Activated CD8-positive, alpha-beta memory T cell treated with anti-CD3 and anti-CD28 coated beads for 36 hours (primary cell): Measurements from ENCODE around the gene WDR77. TPM values are rescaled to one million over a fixed set of nuclear protein-coding genes. Genes with fewer than 3 reads are reported as not detected.

Experiments used
- CTCF ChIA-PET: fragments of 350-600 bp; sonication (Branson Sonifier 250); formaldehyde crosslinking; loops from one replicate; lab custom pipeline; 2021; ENCODE audit warnings: antibody characterized with exemption; lab: Charles Lee
- POLR2A ChIA-PET: fragments of 350-600 bp; sonication (Branson Sonifier 250); formaldehyde crosslinking; loops from one replicate; lab custom pipeline; 2021; ENCODE audit warnings: antibody characterized with exemption; lab: Charles Lee
- total RNA-seq, 2 experiments: library from RNA; stranded (reverse); gene quantifications; one replicate each; pipeline ENCODE4 v1.2.3, GENCODE V29; 2021

Gene WDR77
- total RNA-seq, 2 experiments from 2014 or later: 75.4 to 78.6 TPM

- CTCF ChIA-PET: no interaction called here
Observed at GRCh38 chr1:111449703-111450017, 604 bp upstream of the WDR77 start.

GRCh38 chr1:111448482-111448917 lies 556 bp downstream of the WDR77 start:
- CTCF ChIA-PET: interaction anchor here (1.0 kb wide), 1 partner anchor 15 kb away, joined by 3 read pairs; no protein-coding TSS in a partner anchor
- POLR2A ChIA-PET: interaction anchor here (0.9 to 1.5 kb wide), 3 partner anchors 15 to 306 kb away, joined by 3 to 4 read pairs (median 3); no protein-coding TSS in a partner anchor

More at GRCh38 chr1:111449703-111450017, 604 bp upstream of the WDR77 start:
- POLR2A ChIA-PET: interaction anchor here (1.2 kb wide), 1 partner anchor 58 kb away, joined by 3 read pairs; no protein-coding TSS in a partner anchor

- ChIA-PET POLR2A (interaction anchor here (0.7 to 1.5 kb wide), 2 partner anchors 16 to 301 kb away, joined by 3 to 4 read pairs; no protein-coding TSS in a partner anchor), CTCF (no interaction called here)
Observed at GRCh38 chr1:111446967-111447892, 1.8 kb downstream of the WDR77 start.

GRCh38 chr1:111446546-111446945 lies 2.5 kb downstream of the WDR77 start:
- ChIA-PET CTCF (no interaction called here), POLR2A (no interaction called here)

DNA sequence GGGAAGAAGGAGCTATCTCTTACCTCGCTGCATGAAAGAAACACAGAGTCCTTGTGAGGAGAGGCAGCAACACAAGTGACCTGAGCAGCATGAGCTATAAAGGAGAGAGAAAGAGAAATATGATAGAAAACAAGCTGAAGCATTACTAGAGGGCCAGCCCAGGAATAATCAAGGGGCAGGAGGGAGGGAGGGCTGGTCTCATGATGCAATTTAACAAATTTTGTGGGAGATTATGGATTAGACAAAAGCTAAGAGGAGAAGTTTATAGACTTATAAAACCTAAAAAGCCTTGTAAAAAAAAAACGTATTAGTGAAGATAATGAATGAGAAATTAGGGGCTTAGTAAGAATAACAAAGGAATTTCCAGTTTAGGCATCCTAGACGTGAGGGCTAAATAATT lies 5.0 kb downstream of the WDR77 start:
- POLR2A ChIA-PET: no interaction called here
- CTCF ChIA-PET: no interaction called here

- CTCF ChIA-PET: no interaction called here
Observed at GRCh38 chr1:111442457-111442856, 6.6 kb downstream of the WDR77 start.

DNA sequence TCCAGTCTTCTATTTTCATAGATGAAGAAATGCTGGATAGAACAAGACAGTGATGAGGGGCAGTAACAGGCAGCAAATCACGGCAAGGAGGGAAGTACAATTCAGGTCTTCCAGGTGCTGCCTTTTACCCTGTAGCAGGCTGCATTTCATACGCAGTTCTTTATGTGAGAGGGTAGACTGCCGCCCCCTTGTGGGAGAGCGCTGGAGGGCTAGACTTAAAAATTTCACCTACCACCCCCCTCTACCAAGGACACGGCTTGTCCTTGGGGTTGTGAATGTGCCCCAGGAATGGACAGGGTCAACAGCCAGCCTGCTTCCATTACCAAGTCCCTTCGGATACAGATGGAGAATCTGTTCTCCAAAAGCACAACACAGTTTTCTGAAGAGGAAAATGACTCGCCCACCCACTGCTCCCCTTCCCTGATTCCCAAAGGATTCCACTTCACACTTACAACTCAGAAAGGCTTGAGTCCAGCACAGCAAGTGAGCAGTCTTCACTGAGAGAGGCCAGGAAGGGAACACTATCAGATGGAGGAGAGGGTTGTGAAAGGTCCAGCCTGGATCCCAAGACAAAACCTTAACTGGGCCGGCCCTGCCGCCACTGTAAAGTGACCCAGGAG lies 7.4 kb downstream of the WDR77 start:
- ChIA-PET CTCF (interaction anchor here (1.4 kb wide), 1 partner anchor 35 kb away, joined by 3 read pairs; no protein-coding TSS in a partner anchor), POLR2A (interaction anchor here (0.6 kb wide), 1 partner anchor 151 kb away, joined by 7 read pairs; no protein-coding TSS in a partner anchor)

More at GRCh38 chr1:111442457-111442856, 6.6 kb downstream of the WDR77 start:
- POLR2A ChIA-PET: interaction anchor here (0.6 kb wide), 1 partner anchor 150 kb away, joined by 7 read pairs; no protein-coding TSS in a partner anchor

DNA sequence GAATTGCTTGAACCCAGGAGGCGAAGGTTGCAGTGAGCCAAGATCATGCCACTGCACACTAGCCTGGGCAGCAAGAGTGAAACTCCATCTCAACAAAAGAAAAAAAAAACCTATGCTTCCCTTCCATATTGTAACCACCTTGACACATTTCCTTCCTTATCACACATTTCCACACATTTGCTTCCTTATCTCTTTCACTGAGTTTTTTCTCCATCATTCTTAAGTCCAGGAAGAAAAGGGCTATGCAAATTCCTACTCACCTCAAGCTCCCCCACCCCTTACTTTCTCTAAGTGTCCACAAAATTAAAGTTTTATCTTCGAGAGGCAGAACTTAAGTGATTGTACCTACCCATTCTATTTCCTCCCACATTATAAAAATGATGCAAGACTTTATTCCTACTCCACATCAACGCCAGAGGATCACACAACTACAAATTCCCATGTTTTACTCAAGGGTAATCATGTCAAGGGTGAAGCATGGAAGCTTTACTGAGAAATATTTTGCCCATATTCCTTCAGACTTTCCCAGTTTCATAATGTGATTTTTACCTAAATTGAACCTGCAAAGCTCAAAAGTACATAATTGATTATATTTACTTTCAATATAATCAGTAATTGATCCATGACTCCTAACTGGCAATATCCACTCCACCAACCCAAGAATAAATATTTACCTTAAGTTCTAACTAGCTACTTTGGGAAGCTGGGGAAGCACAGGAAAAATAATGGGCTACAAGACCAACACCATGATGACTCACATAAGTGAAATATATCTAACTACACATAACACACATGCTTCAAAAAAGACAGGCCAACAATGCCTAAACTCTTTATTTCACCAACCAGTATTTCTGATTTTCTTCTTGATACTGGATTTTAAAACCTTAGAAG lies 9.3 kb downstream of the WDR77 start:
- CTCF ChIA-PET: interaction anchor here (1.0 to 1.4 kb wide), 3 partner anchors 36 to 330 kb away, joined by 3 read pairs; no protein-coding TSS in a partner anchor
- POLR2A ChIA-PET: no interaction called here

DNA sequence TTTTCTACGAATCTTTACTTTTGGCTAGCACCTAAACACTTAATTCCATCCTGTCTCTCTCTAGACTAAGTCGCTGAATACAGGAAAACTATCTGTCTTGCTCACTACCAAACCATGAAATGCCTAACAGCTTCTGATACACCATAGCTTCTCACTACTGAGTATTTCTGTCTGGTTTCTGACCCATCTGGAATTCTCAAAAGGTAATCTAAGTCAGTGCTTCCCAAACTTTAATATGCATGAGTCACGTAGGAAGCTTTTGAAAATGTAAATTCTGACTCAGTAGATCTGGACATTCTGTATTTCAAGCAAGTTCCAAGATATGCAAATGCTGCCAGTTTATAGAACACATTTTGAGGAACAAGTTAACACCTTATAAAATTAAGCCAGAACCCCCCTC lies 12.3 kb downstream of the WDR77 start:
- ChIA-PET CTCF (interaction anchor here (0.6 to 1.0 kb wide), 2 partner anchors 9 to 46 kb away, joined by 3 read pairs; partner anchors contain the start of gene OVGP1), POLR2A (no interaction called here)

DNA sequence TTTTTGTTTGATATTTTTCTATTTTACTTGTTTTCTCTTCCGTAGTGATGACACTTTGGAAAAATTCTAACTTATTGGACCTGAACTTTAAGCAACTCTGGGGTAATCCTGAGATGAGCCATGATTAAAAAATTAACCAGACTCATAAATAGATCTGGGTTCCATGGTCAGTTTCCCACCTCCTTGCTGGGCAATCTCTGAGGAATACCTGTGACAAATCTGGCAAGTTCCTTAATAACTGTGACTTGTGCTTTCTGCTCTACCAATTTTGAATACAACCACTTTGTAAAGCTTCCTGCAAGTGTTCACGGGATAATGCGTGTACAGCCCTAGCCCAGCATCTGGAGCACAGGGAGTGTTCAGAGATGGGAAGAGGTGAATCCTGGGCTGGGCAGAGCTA lies 24.8 kb downstream of the WDR77 start:
- ChIA-PET CTCF (no interaction called here), POLR2A (no interaction called here)

DNA sequence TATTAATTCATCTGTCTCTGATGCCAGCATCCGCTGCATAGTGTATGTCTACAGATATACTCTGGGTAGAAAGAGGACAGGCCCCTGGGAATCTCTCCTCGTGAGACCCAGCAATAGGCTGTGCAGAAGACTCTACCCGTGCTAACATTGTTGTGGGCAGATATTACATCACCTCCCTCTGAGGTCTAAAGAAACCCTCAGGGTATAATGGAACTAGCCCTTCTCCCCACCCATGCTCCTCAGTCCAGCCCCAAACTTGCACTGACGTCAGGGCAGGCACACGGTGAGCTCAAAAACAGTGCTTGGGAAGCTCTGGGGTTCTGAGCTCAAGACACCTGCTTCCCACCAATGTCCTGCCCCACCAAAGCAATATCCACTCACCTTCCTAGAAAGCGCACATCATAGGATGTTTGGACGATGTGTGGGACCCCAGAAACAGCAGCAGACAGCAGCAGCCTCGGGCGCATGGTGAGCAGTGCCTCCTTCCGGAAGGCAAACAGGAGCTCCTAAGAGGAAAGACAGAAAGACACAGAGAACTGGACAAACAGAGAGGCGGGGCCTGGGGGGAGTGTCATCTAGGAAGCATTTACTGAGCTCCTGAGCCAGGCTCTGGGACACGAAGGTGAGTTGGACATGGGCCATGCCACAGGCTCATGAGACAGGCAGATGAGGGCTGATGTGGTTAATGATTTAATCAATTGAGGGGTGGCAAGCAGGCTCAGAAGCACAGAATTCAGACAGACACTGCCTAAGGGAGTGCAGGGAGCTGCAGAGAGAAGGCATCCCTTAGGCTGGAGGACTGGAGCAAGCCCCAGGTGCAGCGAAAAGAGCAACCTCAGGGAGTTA lies 26.3 kb downstream of the WDR77 start:
- ChIA-PET CTCF (no interaction called here), POLR2A (no interaction called here)

- CTCF ChIA-PET: no interaction called here
- POLR2A ChIA-PET: no interaction called here
Observed at GRCh38 chr1:111420377-111420776, 28.7 kb downstream of the WDR77 start.

GRCh38 chr1:111419037-111419436 lies 30.0 kb downstream of the WDR77 start:
- CTCF ChIA-PET: no interaction called here
- POLR2A ChIA-PET: no interaction called here

DNA sequence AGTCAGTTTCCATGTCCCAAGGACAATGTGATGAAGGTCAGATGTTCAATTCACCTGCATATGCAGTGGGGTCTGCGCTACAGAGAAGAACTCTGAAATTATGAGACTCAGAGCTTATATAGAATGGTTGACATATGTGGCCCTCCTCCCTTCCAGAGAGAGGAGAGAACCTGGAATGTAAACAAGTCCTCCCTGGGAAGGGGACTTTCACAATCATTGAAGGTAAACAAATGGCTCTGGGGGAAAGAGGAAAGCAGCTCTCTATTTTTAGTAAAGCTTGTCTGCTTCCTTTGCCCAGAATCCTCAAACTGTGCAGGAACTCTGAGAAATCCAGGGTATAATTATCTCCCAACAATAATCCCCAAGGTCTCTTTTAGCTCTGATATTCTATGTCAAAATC lies 31.3 kb downstream of the WDR77 start:
- CTCF ChIA-PET: no interaction called here
- POLR2A ChIA-PET: no interaction called here

- CTCF ChIA-PET: no interaction called here
Observed at GRCh38 chr1:111415461-111415860, 33.6 kb downstream of the WDR77 start.

GRCh38 chr1:111414756-111415155 lies 34.3 kb downstream of the WDR77 start:
- CTCF ChIA-PET: no interaction called here
- POLR2A ChIA-PET: no interaction called here

More at GRCh38 chr1:111415461-111415860, 33.6 kb downstream of the WDR77 start:
- POLR2A ChIA-PET: no interaction called here

DNA sequence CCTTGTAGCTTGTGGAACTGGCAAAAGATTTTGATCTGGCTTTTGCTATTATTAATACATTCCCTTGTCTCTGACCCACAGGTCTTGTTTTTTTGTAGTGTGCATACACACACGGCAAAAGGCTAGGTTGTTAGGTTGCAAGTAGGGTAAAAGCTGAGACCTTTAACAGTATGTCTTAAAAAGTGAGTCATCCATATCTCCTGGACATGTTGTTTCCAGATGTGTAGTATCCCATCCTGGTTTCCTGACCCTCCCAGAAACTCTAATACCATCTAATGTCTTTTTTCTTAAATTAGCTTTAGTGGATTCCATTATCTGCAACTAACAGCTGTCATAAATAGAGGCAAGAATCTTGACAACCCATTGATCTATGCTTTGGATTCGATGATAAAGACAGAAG lies 36.2 kb downstream of the WDR77 start:
- ChIA-PET CTCF (no interaction called here), POLR2A (no interaction called here)

GRCh38 chr1:111407301-111407700 lies 41.8 kb downstream of the WDR77 start:
- POLR2A ChIA-PET: no interaction called here
- CTCF ChIA-PET: no interaction called here
